Activated CD4-positive, alpha-beta memory T cell treated with anti-CD3 and anti-CD28 coated beads for 36 hours (primary cell): Measurements from ENCODE around the gene TRPV3. TPM values are rescaled to one million over a fixed set of nuclear protein-coding genes. Genes with fewer than 3 reads are reported as not detected.

Experiments used
- CTCF ChIA-PET: fragments of 350-600 bp; sonication (Branson Sonifier 250); formaldehyde crosslinking; loops from one replicate; lab custom pipeline; 2021; ENCODE audit warnings: antibody characterized with exemption, inconsistent platforms; lab: Charles Lee
- POLR2A ChIA-PET: fragments of 350-600 bp; sonication (Branson Sonifier 250); formaldehyde crosslinking; loops from one replicate; lab custom pipeline; 2021; ENCODE audit warnings: antibody characterized with exemption; lab: Charles Lee
- DNase-seq: peaks from one replicate; pipeline ENCODE4 v3.0.0-alpha.2; 2020
- H3K27ac Mint-ChIP-seq: one replicate; pipeline ENCODE4 v1.8.0; 2021; ENCODE audit warnings: mixed read lengths
- H3K27me3 Mint-ChIP-seq: one replicate; pipeline ENCODE4 v1.8.0; 2021; ENCODE audit warnings: mixed read lengths
- H3K36me3 Mint-ChIP-seq: one replicate; pipeline ENCODE4 v1.8.0; 2021; ENCODE audit warnings: mixed read lengths
- H3K4me1 Mint-ChIP-seq: one replicate; pipeline ENCODE4 v1.8.0; 2021; ENCODE audit warnings: low read depth, mixed read lengths
- H3K4me3 Mint-ChIP-seq: one replicate; pipeline ENCODE4 v1.8.0; 2021; ENCODE audit warnings: mild to moderate bottlenecking, mixed read lengths
- H3K9me3 Mint-ChIP-seq: one replicate; pipeline ENCODE4 v1.8.0; 2021; ENCODE audit warnings: mixed read lengths
- intact Hi-C: fragments of 100-400 bp; cut with micrococcal nuclease; formaldehyde crosslinking; loops from one replicate; pipeline ENCODE4 v1.15.1; 2023
- total RNA-seq, 2 experiments: library from RNA; stranded (reverse); gene quantifications; one replicate each; pipeline ENCODE4 v1.2.3, GENCODE V29; 2021

TRPV3 gene
- total RNA-seq, 2 experiments from 2014 or later = 0.77 to 0.97 TPM

GRCh38 chr17:3553419-3554401 is 3.9 kb downstream of the TRPV3 start:
- H3K4me3 Mint-ChIP-seq = no peak overlapping the region
- H3K4me1 Mint-ChIP-seq = peaks cover 18% of the 10 kb centered on the region
- intact Hi-C loops = no loop called here
- peaks cover 2% of the 10 kb centered on the region for H3K27me3 Mint-ChIP-seq
- no peaks in the 10 kb centered on the region for H3K36me3 Mint-ChIP-seq
- H3K27ac Mint-ChIP-seq = no peak overlapping the region
- no peaks in the 10 kb centered on the region for H3K9me3 Mint-ChIP-seq
- no peak for DNase-seq
- POLR2A ChIA-PET = no interaction called here
- CTCF ChIA-PET = no interaction called here

- POLR2A ChIA-PET = no interaction called here
- Mint-ChIP-seq H3K36me3 (no peaks in the 10 kb centered on the region), H3K9me3 (no peaks in the 10 kb centered on the region), H3K27me3 (peaks cover 2% of the 10 kb centered on the region), H3K4me3 (no peak overlapping the region), H3K27ac (no peak overlapping the region), H3K4me1 (peaks cover 10% of the 10 kb centered on the region)
- DNase-seq = no peak
- intact Hi-C loops = no loop called here
- CTCF ChIA-PET = no interaction called here
Measured at GRCh38 chr17:3552916-3553315, 4.7 kb downstream of the TRPV3 start.

- no peaks in the 10 kb centered on the region for H3K36me3 Mint-ChIP-seq
- H3K9me3 Mint-ChIP-seq = no peaks in the 10 kb centered on the region
- no peak for DNase-seq
- H3K4me1 Mint-ChIP-seq = no peaks in the 10 kb centered on the region
- no peak overlapping the region for H3K27ac Mint-ChIP-seq
- POLR2A ChIA-PET = no interaction called here
- H3K4me3 Mint-ChIP-seq = no peak overlapping the region
- intact Hi-C loops = no loop called here
- peaks cover 2% of the 10 kb centered on the region for H3K27me3 Mint-ChIP-seq
- CTCF ChIA-PET = no interaction called here
Measured at GRCh38 chr17:3551189-3551588, 6.4 kb downstream of the TRPV3 start.

- DNase-seq = no peak
- Mint-ChIP-seq H3K4me1 (no peaks in the 10 kb centered on the region), H3K36me3 (no peaks in the 10 kb centered on the region), H3K27me3 (no peaks in the 10 kb centered on the region), H3K4me3 (no peak overlapping the region), H3K27ac (no peak overlapping the region), H3K9me3 (no peaks in the 10 kb centered on the region)
- ChIA-PET CTCF (interaction anchor here (1.7 kb wide), 1 partner anchor 15 kb away, joined by 4 read pairs; no protein-coding TSS in a partner anchor), POLR2A (no interaction called here)
- intact Hi-C loops = no loop called here
Measured at GRCh38 chr17:3549610-3550162, 7.9 kb downstream of the TRPV3 start.

GRCh38 chr17:3547628-3548027 is 10.0 kb downstream of the TRPV3 start:
- intact Hi-C loops = no loop called here
- no peak overlapping the region for H3K27ac Mint-ChIP-seq
- ChIA-PET CTCF (no interaction called here), POLR2A (no interaction called here)
- H3K36me3 Mint-ChIP-seq = no peaks in the 10 kb centered on the region
- no peaks in the 10 kb centered on the region for H3K9me3 Mint-ChIP-seq
- DNase-seq = no peak
- H3K27me3 Mint-ChIP-seq = no peaks in the 10 kb centered on the region
- no peaks in the 10 kb centered on the region for H3K4me1 Mint-ChIP-seq
- no peak overlapping the region for H3K4me3 Mint-ChIP-seq

- Mint-ChIP-seq H3K4me3 (no peak overlapping the region), H3K9me3 (no peaks in the 10 kb centered on the region), H3K4me1 (no peaks in the 10 kb centered on the region), H3K27ac (no peak overlapping the region), H3K27me3 (no peaks in the 10 kb centered on the region), H3K36me3 (no peaks in the 10 kb centered on the region)
- ChIA-PET POLR2A (no interaction called here), CTCF (no interaction called here)
- no peak for DNase-seq
- intact Hi-C loops = no loop called here
Measured at GRCh38 chr17:3546997-3547396, 10.6 kb downstream of the TRPV3 start.

- no peaks in the 10 kb centered on the region for H3K27me3 Mint-ChIP-seq
- no peaks in the 10 kb centered on the region for H3K36me3 Mint-ChIP-seq
- ChIA-PET CTCF (no interaction called here), POLR2A (no interaction called here)
- intact Hi-C loops = no loop called here
- DNase-seq = no peak
- no peak overlapping the region for H3K4me3 Mint-ChIP-seq
- H3K27ac Mint-ChIP-seq = no peak overlapping the region
- H3K9me3 Mint-ChIP-seq = no peaks in the 10 kb centered on the region
- H3K4me1 Mint-ChIP-seq = no peaks in the 10 kb centered on the region
Measured at GRCh38 chr17:3546521-3546920, 11.1 kb downstream of the TRPV3 start.

- no peaks in the 10 kb centered on the region for H3K27me3 Mint-ChIP-seq
- no peaks in the 10 kb centered on the region for H3K36me3 Mint-ChIP-seq
- no peak overlapping the region for H3K27ac Mint-ChIP-seq
- H3K9me3 Mint-ChIP-seq = no peaks in the 10 kb centered on the region
- ChIA-PET POLR2A (no interaction called here), CTCF (no interaction called here)
- no peak for DNase-seq
- no peak overlapping the region for H3K4me3 Mint-ChIP-seq
- H3K4me1 Mint-ChIP-seq = no peaks in the 10 kb centered on the region
- intact Hi-C loops = no loop called here
Measured at GRCh38 chr17:3545151-3545550, 12.5 kb downstream of the TRPV3 start.

- POLR2A ChIA-PET = no interaction called here
- Mint-ChIP-seq H3K4me1 (no peaks in the 10 kb centered on the region), H3K4me3 (no peak overlapping the region), H3K36me3 (no peaks in the 10 kb centered on the region), H3K9me3 (no peaks in the 10 kb centered on the region), H3K27ac (no peak overlapping the region), H3K27me3 (no peaks in the 10 kb centered on the region)
- intact Hi-C loops = no loop called here
- CTCF ChIA-PET = no interaction called here
- DNase-seq = no peak
Measured at GRCh38 chr17:3544365-3544764, 13.2 kb downstream of the TRPV3 start.

- Mint-ChIP-seq H3K27ac (no peak overlapping the region), H3K27me3 (no peaks in the 10 kb centered on the region), H3K4me3 (no peak overlapping the region), H3K4me1 (no peaks in the 10 kb centered on the region), H3K9me3 (no peaks in the 10 kb centered on the region), H3K36me3 (no peaks in the 10 kb centered on the region)
- ChIA-PET POLR2A (no interaction called here), CTCF (no interaction called here)
- intact Hi-C loops = no loop called here
- no peak for DNase-seq
Measured at GRCh38 chr17:3543453-3543852, 14.2 kb downstream of the TRPV3 start.

- intact Hi-C loops = no loop called here
- no peaks in the 10 kb centered on the region for H3K27me3 Mint-ChIP-seq
- no peaks in the 10 kb centered on the region for H3K9me3 Mint-ChIP-seq
- CTCF ChIA-PET = no interaction called here
- H3K27ac Mint-ChIP-seq = no peak overlapping the region
- no peak overlapping the region for H3K4me3 Mint-ChIP-seq
- DNase-seq = no peak
- H3K4me1 Mint-ChIP-seq = no peaks in the 10 kb centered on the region
- POLR2A ChIA-PET = no interaction called here
- no peaks in the 10 kb centered on the region for H3K36me3 Mint-ChIP-seq
Measured at GRCh38 chr17:3542410-3543088, 15.1 kb downstream of the TRPV3 start.

GRCh38 chr17:3539881-3540540 is 17.6 kb downstream of the TRPV3 start:
- Mint-ChIP-seq H3K27me3 (no peaks in the 10 kb centered on the region), H3K9me3 (no peaks in the 10 kb centered on the region), H3K36me3 (no peaks in the 10 kb centered on the region), H3K4me1 (no peaks in the 10 kb centered on the region), H3K27ac (no peak overlapping the region), H3K4me3 (no peak overlapping the region)
- ChIA-PET CTCF (no interaction called here), POLR2A (no interaction called here)
- intact Hi-C loops = no loop called here
- no peak for DNase-seq
